SIG-M5 (cell line): ENCODE results near the gene LRP8.

Source experiments
- DNase-seq: peaks from one replicate; lab custom pipeline; 2025; lab: John Stamatoyannopoulos, UW

LRP8 gene

DNA sequence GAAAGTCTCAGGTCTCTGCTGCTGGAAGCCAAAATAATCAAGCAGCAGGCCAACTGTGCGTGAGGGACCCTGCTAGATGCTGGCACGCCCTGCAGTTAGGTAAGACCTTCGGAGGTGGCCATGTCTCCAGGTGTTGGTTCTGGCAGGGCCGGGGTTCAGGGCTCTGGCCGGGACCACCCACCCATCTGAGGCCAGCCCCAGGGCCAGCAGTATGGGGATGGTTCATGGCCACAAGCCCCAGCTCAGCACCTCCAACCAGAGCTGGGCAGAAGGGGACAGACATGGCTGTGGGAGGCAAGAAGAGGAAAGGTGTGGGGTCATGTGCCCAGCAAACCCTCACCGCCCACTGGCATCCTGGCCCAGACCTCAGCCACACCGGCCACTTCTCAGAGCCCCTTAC lies 23.3 kb downstream of the LRP8 start:
- DNase-seq = no peak

- DNase-seq = no peak
Observed at GRCh38 chr1:53303726-53304515, 23.9 kb downstream of the LRP8 start.

- DNase-seq = no peak
Observed at GRCh38 chr1:53303243-53303642, 24.6 kb downstream of the LRP8 start.

DNA sequence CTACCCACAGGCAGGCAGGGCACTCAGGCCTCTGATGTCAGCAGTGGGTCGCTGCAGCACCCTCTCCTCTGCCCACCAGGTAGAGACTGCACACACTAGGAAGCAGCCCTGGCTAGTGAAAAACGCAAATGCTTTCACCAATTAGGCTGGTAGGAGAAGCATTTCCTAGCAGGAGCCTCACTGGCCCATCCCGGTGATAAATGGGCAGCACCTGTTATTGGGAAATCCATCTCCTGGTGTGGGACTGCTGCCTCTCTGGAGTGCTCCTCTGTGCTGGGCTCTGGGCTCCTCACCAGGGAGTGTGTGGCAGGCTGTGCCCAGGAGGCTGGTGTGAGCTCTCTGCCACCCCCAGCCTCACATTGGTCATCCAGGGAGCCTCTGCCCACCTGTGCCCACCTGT lies 28.6 kb downstream of the LRP8 start:
- no peak for DNase-seq

DNA sequence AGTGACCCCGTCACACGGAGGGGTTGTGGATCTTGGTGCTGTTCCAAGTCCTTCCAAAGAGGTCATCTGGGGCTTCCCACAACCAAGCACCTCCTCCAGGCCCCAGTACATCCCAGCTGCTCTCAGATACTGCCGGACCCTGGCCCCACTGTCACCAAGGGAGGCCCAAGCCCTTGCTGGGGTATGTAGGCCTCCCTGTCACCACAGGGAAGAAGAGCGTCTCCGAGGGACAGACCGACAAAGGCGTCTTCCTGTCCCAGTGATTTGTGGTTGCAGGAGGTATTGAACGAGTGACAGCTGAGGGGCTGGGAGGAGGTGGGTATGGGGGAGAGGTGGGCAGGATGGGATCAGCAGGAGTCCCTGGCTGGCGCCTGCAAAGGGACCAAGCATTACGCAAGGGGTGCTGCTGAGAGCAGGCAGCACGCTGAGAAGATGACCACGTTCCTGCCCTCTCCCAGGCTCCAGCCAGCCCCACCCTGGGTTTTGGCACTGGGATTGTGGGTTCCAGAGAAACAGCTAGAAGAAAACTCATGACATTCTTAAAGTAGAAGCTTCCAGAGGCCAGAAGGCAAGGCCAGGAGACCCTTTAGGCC lies 29.7 kb downstream of the LRP8 start:
- no peak for DNase-seq

GRCh38 chr1:53297195-53297594 lies 30.7 kb downstream of the LRP8 start:
- DNase-seq = no peak

- no peak for DNase-seq
Observed at GRCh38 chr1:53296117-53296749, 31.6 kb downstream of the LRP8 start.

- no peak for DNase-seq
Observed at GRCh38 chr1:53295726-53296116, 32.1 kb downstream of the LRP8 start.

GRCh38 chr1:53295295-53295694 lies 32.6 kb downstream of the LRP8 start:
- no peak for DNase-seq

- no peak for DNase-seq
Observed at GRCh38 chr1:53294567-53294966, 33.3 kb downstream of the LRP8 start.

DNA sequence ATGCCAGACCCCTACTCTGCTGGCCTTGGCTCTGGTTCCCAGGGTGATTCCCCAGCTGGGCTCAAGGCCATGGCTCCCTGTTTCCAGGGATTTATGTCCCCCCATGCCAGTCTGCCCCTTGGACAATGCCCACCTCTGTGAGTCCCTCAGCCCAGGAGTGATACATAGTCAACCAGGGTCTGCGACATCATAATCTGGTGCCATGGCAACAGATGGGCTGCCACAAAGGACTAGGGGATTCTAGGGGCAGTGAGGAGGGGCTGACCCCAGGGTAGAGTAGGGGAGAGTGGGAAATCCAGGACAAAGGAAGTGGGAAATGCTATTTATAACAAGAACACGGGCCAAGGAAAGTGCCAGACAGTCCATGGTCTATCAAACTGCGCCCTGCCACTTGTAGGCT lies 33.8 kb downstream of the LRP8 start:
- no peak for DNase-seq

GRCh38 chr1:53293123-53293522 lies 34.7 kb downstream of the LRP8 start:
- DNase-seq = no peak

DNA sequence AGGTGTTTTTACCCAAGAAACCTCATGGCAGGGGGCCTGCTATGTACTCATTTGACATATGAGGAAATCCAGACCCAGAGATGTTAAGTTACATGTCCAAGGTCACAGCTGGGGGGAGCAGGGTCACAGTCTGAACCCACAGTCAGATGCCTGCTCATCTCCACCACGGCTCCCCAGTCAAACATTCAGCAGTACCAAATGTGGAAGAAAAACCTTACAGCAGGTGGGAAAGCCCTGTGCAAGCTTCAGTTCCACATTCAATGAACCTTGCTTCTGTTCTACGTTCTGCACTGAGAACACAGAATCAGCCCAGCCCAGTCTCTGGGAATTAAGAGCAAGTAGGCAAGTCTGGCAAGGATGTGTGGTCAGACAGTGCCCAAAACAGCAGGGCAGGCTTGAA lies 35.2 kb downstream of the LRP8 start:
- no peak for DNase-seq

DNA sequence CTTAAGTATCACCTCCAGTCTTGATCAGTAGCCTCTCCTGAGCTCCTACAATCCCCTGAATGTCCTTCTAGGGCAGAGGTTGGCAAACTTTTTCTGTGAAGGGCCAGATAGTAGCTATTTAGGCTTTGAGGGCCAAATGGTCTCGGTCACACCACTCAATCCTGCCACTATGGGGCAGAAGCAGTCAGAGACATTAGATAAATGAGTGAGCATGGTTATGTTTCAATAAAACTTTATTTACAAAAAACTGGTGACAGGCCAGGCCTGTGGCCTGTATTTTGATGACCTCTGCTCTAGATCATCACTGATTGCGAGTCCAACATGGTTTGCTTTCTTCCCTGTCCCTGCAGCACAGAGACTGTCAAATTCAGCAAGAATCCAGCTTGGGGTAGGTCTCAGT lies 36.3 kb downstream of the LRP8 start:
- no peak for DNase-seq

- DNase-seq = no peak
Observed at GRCh38 chr1:53288790-53289429, 39.0 kb downstream of the LRP8 start.

GRCh38 chr1:53288002-53288789 lies 39.7 kb downstream of the LRP8 start:
- DNase-seq = no peak

- DNase-seq = no peak
Observed at GRCh38 chr1:53286955-53287354, 40.9 kb downstream of the LRP8 start.

DNA sequence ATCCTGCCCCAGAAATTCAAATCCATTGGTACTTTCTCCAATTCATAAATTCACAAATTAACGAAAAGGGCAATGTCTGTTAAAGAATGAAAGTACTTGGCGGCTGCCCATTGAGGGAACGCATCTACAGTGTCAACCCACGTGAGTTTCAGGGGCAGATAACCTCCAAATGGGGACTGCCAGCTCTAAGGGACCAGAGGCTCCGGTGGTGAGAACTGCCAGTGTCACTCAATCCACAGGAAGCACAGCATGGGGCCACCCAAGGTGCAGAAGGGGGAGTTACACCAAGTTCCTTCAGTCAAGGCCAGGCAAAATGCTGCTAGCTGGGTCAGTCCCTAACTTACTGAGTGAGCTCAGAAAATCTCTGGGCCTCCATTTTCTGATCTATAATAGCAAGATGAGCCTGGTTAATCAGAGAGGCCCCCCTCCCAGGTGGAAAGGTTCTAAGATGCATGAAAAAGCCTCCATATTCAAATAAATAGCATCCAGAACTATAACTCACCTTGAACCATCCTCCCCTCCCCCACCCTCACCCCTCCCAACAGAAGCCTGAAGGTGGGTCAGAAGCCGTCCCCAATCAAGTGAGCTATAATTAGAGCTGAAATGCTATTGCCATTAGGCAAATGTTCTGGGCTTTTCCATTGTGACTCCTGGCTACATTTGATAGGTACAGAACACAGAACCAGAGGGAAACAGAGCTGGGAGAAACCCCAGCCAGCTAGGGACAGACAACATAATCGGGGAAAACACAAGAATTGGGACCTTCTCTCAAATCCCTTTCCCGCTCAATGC lies 41.7 kb downstream of the LRP8 start:
- no peak for DNase-seq

GRCh38 chr1:53285546-53285945 lies 42.3 kb downstream of the LRP8 start:
- no peak for DNase-seq

GRCh38 chr1:53284224-53285020 lies 43.4 kb downstream of the LRP8 start:
- no peak for DNase-seq
